Naive B cell (primary cell): ENCODE measurements around the gene S100PBP. TPM values are rescaled to one million over a fixed set of nuclear protein-coding genes. Genes with fewer than 3 reads are reported as not detected.

Source experiments
- ATAC-seq, 2 donors: fragments of 150-1000 bp; cut with Tn5 transposase; 2 replicates each; pipeline ENCODE4 v1.10.0; 2021; ENCODE audit warnings: low read depth in 2 of 2, mild to moderate bottlenecking in 2 of 2, moderate library complexity in 2 of 2
- DNase-seq: peaks from one replicate; pipeline ENCODE4 v3.0.0; 2022
- H3K27ac Mint-ChIP-seq, 6 donors: one replicate each; pipeline ENCODE4 v1.8.0; 2020 to 2022; ENCODE audit warnings: mild to moderate bottlenecking in 6 of 6, mixed read lengths in 6 of 6, moderate library complexity in 5 of 6, inconsistent platforms in 2 of 6
- H3K27me3 Mint-ChIP-seq, 3 donors: one replicate each; pipeline ENCODE4 v1.8.0; 2021 to 2022; ENCODE audit warnings: mixed read lengths in 3 of 3, mild to moderate bottlenecking in 1 of 3
- H3K36me3 Mint-ChIP-seq, 2 donors: one replicate each; pipeline ENCODE4 v1.8.0; 2020 to 2022; ENCODE audit warnings: mixed read lengths in 2 of 2, inconsistent platforms in 1 of 2, mild to moderate bottlenecking in 1 of 2
- H3K4me1 Mint-ChIP-seq, 3 donors: one replicate each; pipeline ENCODE4 v1.8.0; 2020 to 2022; ENCODE audit warnings: mixed read lengths in 3 of 3, inconsistent platforms in 1 of 3, mild to moderate bottlenecking in 1 of 3, moderate library complexity in 1 of 3
- H3K4me3 Mint-ChIP-seq, 8 donors: one replicate each; pipeline ENCODE4 v1.8.0; 2020 to 2022; ENCODE audit warnings: mild to moderate bottlenecking in 8 of 8, mixed read lengths in 8 of 8, moderate library complexity in 8 of 8, inconsistent platforms in 2 of 8
- H3K9me3 Mint-ChIP-seq, 7 donors: one replicate each; pipeline ENCODE4 v1.8.0; 2020 to 2022; ENCODE audit warnings: mixed read lengths in 7 of 7, mild to moderate bottlenecking in 5 of 7, inconsistent platforms in 2 of 7, moderate library complexity in 1 of 7
- polyA plus RNA-seq, 6 donors: library from polyadenylated mRNA; unstranded; fragments of 300-500 nt; fragmentation: Illumina TruSeq; gene quantifications; one replicate each; pipeline ENCODE4 v1.2.3, GENCODE V29; 2021; ENCODE audit warnings: low read depth in 6 of 6

Gene S100PBP
- 10 to 100 TPM in 5 of 6 donors, 1 to 10 TPM in 1; 3.6 to 24.5 (median 16.3) TPM for polyA plus RNA-seq

DNA sequence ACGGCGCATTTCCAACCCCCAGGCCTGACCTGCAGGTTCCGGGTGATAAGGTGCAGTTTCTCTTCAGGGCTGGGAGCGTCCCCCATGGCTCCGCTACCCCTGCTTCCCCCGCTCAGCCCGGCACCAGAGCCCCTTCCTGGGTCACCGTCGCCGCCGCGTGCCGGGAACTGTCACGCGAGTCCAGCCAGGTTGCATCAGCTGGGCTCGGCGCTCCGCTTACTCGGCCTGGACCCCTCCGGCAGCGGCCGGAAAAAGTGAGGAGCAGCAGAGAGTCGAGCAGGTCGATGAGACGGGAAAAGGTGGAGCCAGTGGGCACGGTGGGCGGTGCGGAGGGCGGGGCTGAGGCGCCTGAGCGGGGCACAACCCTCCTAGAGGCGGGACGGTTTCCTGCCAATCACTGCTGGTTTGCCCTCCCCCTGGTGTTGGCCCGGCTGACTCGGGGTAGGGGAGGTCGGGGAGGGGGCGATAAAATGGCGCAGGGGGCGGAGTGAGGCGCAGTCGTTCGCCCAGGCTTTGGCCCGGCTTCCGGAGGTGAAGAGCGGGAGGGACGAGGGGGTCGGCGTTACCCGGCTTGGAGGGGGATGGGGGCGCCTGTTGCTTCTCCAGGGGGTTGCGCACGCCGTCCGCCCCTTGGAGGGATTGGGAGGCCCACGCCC lies at the start of gene S100PBP, which contains the start of gene YARS1:
S100PBP (plus strand) TSS at position 495 of the 656 bp plus-strand sequence. CDS start 8,447 bp downstream, outside the sequence.
YARS1 (minus strand) TSS at position 200 of the 656 bp plus-strand sequence; CDS start at position 86, 114 bp downstream.
- Mint-ChIP-seq H3K27me3 (no peaks in the 10 kb centered on the region), H3K4me3 (peak within 1 kb of the TSS; percentile 86 to 99 (median 97)), H3K4me1 (peaks cover 42 to 75% (median 48%) of the 10 kb centered on the region in 3 donors), H3K27ac (peak within 1 kb of the TSS; percentile 90 to 99 (median 94)), H3K36me3 (no peaks in the 10 kb centered on the region), H3K9me3 (peaks cover 0 to 2% (median 0%) of the 10 kb centered on the region in 7 donors)
- DNase-seq (peak; percentile 100), ATAC-seq (peak; percentile 92 to 94)

DNA sequence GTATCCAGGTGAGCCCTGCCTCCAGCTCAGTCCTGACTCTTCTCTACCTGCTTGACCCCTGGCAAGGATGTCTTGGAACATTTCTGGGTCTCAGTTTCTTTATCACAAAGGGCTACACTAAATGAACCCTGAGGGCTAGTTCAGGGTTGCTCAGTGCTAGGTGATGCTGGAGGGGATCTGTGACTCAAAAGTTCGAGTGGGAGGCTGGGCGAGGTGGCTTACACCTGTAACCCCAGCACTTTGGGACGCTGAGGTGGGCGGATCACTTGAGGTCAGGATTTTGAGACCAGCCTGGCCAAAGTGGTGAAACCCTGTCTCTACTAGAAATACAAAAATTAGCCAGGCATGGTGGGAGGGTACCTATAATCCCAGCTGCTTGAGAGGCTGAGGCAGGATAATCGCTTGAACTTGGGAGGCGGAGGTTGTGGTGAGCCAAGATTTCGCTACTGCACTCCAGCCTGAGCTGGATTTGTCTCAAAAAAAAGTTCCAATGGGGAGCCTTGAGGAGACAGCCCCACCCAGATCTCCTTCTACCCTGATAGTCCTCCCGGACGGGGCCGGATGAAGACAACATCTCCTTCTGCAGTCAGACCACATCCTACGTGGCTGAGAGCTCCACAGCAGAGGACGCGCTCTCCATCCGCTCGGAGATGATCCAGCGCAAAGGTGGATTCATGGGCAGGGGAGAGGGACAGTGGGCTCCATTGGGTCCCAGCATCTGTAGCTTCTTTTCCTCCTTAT lies 49.2 kb upstream of the S100PBP start:
- H3K9me3 Mint-ChIP-seq = no peaks in the 10 kb centered on the region
- peaks cover 5 to 7% (median 6%) of the 10 kb centered on the region in 3 donors for H3K4me1 Mint-ChIP-seq
- H3K4me3 Mint-ChIP-seq = no peak overlapping the region
- no peaks in the 10 kb centered on the region for H3K27me3 Mint-ChIP-seq
- no peaks in the 10 kb centered on the region for H3K36me3 Mint-ChIP-seq
- ATAC-seq (no peak), DNase-seq (no peak)
- H3K27ac Mint-ChIP-seq = peak overlapping the region in 2 of 6 donors; percentile 22 to 88

DNA sequence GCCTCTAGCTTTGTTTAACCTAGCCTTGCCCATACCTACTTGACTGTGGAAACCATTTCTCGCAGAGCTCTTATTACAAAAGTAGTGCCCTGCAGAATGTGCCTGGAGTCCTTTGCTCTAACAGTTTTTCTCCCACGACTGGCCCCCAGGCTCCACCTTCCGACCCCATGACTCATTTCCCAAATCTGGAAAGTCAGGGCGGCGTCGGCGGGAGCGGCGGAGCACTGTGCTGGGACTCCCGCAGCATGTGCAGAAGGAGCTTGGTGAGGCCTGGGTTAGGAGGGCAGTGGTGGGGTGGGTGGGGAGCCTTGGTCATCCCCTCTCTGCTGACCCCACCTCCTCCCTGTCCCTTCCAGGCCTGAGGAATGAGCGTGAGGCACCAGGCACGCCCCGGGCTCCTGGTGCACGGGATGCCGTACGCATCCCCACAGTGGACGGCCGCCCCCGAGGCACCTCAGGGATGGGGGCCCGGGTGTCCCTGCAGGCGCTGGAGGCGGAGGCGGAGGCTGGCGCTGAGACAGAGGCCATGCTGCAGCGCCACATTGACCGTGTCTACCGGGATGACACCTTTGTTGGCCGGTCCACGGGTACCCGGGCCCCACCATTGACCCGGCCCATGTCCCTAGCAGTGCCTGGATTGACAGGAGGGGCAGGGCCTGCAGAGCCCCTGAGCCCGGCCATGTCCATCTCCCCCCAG lies 47.8 kb upstream of the S100PBP start:
- Mint-ChIP-seq H3K4me3 (no peak overlapping the region), H3K27me3 (no peaks in the 10 kb centered on the region), H3K36me3 (no peaks in the 10 kb centered on the region), H3K27ac (no peak overlapping the region), H3K9me3 (no peaks in the 10 kb centered on the region), H3K4me1 (peaks cover 7 to 11% (median 9%) of the 10 kb centered on the region in 3 donors)
- no peak for ATAC-seq
- DNase-seq = no peak

DNA sequence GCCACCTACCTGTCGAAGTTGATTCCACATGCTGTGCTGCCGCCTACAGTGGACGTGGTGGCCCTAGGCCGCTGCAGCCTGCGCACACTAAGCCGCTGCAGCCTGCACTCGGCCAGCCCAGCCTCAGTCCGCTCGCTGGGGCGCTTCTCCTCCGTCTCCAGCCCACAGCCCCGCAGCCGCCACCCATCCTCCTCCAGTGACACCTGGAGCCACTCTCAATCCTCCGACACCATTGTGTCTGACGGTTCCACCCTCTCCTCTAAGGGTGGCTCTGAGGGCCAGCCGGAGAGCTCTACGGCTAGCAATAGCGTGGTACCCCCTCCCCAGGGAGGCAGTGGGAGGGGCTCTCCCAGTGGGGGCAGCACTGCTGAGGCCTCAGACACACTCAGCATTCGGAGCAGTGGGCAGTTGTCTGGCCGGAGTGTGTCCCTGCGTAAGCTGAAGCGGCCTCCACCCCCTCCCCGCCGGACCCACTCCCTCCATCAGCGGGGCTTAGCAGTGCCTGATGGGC lies 47.2 kb upstream of the S100PBP start:
- no peak overlapping the region for H3K27ac Mint-ChIP-seq
- H3K9me3 Mint-ChIP-seq = no peaks in the 10 kb centered on the region
- H3K27me3 Mint-ChIP-seq = no peaks in the 10 kb centered on the region
- H3K36me3 Mint-ChIP-seq = no peaks in the 10 kb centered on the region
- no peak for DNase-seq
- peaks cover 7 to 11% (median 9%) of the 10 kb centered on the region in 3 donors for H3K4me1 Mint-ChIP-seq
- no peak overlapping the region for H3K4me3 Mint-ChIP-seq
- no peak for ATAC-seq

DNA sequence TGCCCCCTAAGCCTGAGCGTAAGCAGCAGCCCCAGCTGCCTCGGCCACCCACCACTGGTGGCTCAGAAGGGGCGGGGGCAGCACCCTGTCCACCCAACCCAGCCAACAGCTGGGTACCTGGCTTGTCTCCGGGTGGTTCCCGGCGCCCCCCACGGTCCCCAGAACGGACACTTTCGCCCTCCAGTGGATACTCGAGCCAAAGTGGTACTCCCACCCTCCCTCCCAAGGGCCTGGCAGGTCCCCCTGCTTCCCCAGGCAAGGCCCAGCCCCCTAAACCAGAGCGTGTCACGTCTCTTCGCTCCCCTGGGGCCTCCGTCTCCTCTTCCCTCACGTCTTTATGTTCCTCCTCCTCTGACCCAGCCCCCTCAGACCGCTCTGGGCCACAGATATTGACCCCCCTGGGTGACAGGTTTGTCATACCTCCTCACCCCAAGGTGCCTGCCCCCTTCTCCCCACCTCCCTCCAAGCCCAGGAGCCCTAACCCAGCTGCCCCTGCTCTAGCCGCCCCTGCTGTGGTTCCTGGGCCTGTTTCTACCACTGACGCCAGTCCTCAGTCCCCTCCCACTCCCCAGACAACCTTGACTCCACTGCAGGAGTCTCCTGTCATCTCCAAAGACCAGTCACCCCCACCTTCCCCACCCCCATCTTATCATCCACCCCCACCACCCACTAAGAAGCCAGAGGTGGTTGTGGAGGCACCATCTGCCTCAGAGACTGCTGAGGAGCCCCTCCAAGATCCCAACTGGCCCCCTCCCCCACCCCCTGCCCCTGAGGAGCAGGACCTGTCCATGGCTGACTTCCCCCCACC lies 46.5 kb upstream of the S100PBP start:
- ATAC-seq = no peak
- H3K9me3 Mint-ChIP-seq = no peaks in the 10 kb centered on the region
- peaks cover 7 to 11% (median 9%) of the 10 kb centered on the region in 3 donors for H3K4me1 Mint-ChIP-seq
- H3K36me3 Mint-ChIP-seq = peaks cover 0 to 5% of the 10 kb centered on the region in 2 donors
- no peak overlapping the region for H3K4me3 Mint-ChIP-seq
- H3K27me3 Mint-ChIP-seq = no peaks in the 10 kb centered on the region
- no peak for DNase-seq
- peak overlapping the region in 1 of 6 donors; percentile 67 for H3K27ac Mint-ChIP-seq

DNA sequence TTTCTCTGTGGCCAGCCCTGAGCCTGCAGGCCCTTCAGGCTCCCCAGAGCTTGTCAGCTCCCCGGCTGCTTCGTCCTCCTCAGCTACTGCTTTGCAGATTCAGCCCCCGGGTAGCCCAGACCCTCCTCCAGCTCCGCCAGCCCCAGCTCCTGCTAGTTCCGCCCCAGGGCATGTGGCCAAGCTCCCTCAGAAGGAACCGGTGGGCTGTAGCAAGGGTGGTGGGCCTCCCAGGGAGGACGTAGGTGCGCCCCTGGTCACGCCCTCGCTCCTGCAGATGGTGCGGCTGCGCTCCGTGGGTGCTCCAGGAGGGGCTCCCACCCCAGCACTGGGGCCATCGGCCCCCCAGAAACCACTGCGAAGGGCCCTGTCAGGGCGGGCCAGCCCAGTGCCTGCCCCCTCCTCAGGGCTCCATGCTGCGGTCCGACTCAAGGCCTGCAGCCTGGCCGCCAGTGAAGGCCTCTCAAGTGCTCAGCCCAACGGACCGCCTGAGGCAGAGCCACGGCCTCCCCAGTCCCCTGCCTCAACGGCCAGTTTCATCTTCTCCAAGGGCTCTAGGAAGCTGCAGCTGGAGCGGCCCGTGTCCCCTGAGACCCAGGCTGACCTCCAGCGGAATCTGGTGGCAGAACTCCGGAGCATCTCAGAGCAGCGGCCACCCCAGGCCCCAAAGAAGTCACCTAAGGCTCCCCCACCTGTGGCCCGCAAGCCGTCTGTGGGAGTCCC lies 45.7 kb upstream of the S100PBP start:
- DNase-seq = no peak
- Mint-ChIP-seq H3K27ac (no peak overlapping the region), H3K36me3 (peaks cover 0 to 6% of the 10 kb centered on the region in 2 donors), H3K4me3 (no peak overlapping the region), H3K9me3 (no peaks in the 10 kb centered on the region), H3K4me1 (peaks cover 7 to 11% (median 9%) of the 10 kb centered on the region in 3 donors), H3K27me3 (no peaks in the 10 kb centered on the region)
- ATAC-seq = no peak

DNA sequence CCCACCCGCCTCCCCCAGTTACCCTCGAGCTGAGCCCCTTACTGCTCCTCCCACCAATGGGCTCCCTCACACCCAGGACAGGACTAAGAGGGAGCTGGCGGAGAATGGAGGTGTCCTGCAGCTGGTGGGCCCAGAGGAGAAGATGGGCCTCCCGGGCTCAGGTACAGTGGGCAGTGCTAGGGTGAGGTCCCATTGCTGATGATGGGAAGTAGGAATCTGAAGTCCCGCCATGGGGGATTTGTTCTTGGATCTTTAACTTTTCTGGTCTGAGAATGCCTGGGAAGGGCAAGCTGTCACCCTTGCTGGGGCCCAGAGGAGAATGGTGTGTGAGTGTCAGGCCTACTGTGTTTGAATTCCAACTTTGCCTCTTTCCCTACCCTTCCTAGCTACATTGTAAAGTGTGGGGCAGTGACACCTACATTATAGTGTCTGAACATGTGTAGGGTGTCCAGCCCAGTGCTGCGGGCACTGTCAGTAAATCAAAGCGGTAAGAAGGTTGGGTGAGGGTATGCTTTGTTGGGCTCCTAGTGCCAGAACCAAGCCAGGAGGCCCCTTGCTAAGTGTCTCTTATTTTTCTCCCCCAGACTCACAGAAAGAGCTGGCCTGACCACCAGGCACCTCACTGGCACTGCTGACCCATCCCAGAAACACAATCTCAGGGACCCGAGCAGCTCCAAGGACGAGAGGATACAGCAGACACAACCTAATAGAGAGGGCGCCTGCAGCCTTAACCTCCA lies 45.0 kb upstream of the S100PBP start:
- H3K4me1 Mint-ChIP-seq = peaks cover 7 to 11% (median 9%) of the 10 kb centered on the region in 3 donors
- no peak overlapping the region for H3K4me3 Mint-ChIP-seq
- peaks cover 0 to 6% of the 10 kb centered on the region in 2 donors for H3K36me3 Mint-ChIP-seq
- H3K27ac Mint-ChIP-seq = no peak overlapping the region
- no peaks in the 10 kb centered on the region for H3K27me3 Mint-ChIP-seq
- H3K9me3 Mint-ChIP-seq = no peaks in the 10 kb centered on the region
- ATAC-seq = peak in 1 of 2 donors; percentile 25
- DNase-seq = no peak

DNA sequence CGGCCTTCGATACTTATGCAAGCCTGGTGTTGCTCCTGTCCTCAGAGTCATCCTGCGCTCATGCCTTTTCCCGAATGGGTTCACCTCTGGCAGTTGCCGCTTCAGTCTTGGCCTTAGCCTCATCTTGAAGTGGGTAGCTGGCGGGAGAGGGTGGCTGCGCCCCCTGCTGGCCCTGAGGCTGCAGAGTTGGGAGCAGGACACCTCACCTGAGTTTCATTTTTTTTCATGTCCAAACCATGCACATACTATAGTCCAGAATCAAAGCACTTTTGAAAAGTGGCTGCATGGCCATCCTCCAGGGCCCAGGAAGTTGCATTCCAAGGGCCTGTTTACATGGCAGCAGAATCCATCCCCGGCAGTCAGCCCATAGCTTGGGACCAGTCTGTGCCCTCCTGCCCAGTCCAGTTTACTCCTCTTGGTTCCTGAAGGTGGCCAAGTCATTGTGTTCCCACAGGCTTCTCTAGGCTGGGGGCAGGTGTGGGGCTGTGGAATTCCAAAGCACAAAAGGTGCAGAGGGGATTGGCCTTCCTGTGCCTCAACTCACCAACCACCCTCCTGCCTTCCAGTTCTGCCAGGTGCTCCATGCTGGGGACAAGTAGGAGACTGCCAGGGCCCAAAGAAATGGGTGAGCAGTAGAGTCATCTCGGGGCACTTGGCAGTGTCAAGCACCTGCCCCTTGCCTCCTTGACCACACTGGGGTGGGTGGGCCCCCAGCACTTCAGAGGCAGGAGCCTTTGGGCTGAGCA lies 44.3 kb upstream of the S100PBP start:
- Mint-ChIP-seq H3K36me3 (peaks cover 0 to 6% of the 10 kb centered on the region in 2 donors), H3K27ac (peak overlapping the region in 3 of 6 donors; percentile 3 to 68 (median 47)), H3K4me3 (no peak overlapping the region), H3K27me3 (no peaks in the 10 kb centered on the region), H3K4me1 (peaks cover 7 to 11% (median 9%) of the 10 kb centered on the region in 3 donors), H3K9me3 (no peaks in the 10 kb centered on the region)
- DNase-seq (peak; percentile 60), ATAC-seq (peak; percentile 79 to 89)

DNA sequence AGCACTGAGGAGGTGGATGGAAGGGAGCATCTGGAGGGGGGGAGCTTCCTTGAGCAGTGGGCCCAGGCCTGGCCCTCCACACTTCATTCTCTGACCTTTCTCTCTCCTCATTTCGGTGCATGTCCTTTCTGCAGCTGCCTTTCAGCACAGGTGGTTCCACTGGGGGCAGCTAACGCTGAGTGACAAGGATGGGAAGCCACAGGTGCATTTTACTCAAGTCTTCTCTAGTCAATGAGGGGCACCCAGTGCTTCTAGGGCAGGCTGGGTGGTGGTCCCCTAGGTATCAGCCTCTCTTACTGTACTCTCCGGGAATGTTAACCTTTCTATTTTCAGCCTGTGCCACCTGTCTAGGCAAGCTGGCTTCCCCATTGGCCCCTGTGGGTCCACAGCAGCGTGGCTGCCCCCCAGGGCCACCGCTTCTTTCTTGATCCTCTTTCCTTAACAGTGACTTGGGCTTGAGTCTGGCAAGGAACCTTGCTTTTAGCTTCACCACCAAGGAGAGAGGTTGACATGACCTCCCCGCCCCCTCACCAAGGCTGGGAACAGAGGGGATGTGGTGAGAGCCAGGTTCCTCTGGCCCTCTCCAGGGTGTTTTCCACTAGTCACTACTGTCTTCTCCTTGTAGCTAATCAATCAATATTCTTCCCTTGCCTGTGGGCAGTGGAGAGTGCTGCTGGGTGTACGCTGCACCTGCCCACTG lies 43.5 kb upstream of the S100PBP start:
- Mint-ChIP-seq H3K9me3 (no peaks in the 10 kb centered on the region), H3K27ac (peak overlapping the region in 2 of 6 donors; percentile 76), H3K36me3 (peaks cover 0 to 6% of the 10 kb centered on the region in 2 donors), H3K4me1 (peaks cover 7 to 11% (median 9%) of the 10 kb centered on the region in 3 donors), H3K4me3 (no peak overlapping the region), H3K27me3 (no peaks in the 10 kb centered on the region)
- no peak for ATAC-seq
- no peak for DNase-seq

DNA sequence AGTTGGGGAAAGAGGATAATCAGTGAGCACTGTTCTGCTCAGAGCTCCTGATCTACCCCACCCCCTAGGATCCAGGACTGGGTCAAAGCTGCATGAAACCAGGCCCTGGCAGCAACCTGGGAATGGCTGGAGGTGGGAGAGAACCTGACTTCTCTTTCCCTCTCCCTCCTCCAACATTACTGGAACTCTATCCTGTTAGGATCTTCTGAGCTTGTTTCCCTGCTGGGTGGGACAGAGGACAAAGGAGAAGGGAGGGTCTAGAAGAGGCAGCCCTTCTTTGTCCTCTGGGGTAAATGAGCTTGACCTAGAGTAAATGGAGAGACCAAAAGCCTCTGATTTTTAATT lies 43.0 kb upstream of the S100PBP start:
- H3K36me3 Mint-ChIP-seq = peaks cover 0 to 6% of the 10 kb centered on the region in 2 donors

More for the DNA sequence above, 43.0 kb upstream of the S100PBP start:
- Mint-ChIP-seq H3K27me3 (no peaks in the 10 kb centered on the region), H3K27ac (peak overlapping the region in 2 of 6 donors; percentile 76 to 79), H3K4me1 (peaks cover 7 to 11% (median 9%) of the 10 kb centered on the region in 3 donors), H3K9me3 (no peaks in the 10 kb centered on the region), H3K4me3 (no peak overlapping the region)
- ATAC-seq = no peak
- DNase-seq = no peak
